Tongue (tissue), 2 donors: ENCODE measurements around the gene CLEC2L. TPM values are rescaled to one million over a fixed set of nuclear protein-coding genes. Genes with fewer than 3 reads are reported as not detected.

Source experiments
- DNase-seq: peaks from one replicate; pipeline ENCODE4 v3.0.0-alpha.2; 2015
- total RNA-seq: library from RNA; depleted of rRNA; stranded (reverse); fragments of >200 nt; gene quantifications from one replicate; pipeline ENCODE4 v1.2.3, GENCODE V29; 2014

Gene CLEC2L
- total RNA-seq, 1 donor from 2014 or later: not detected

GRCh38 chr7:139575338-139575680, 51.8 kb downstream of the CLEC2L start:
- no peak for DNase-seq

- no peak for DNase-seq
Observed at GRCh38 chr7:139576179-139576973, 52.9 kb downstream of the CLEC2L start.

GRCh38 chr7:139580435-139580834, 57.0 kb downstream of the CLEC2L start:
- no peak for DNase-seq

GRCh38 chr7:139582130-139582650, 58.7 kb downstream of the CLEC2L start:
- DNase-seq: no peak

- no peak for DNase-seq
Observed at GRCh38 chr7:139582671-139583155, 59.2 kb downstream of the CLEC2L start.

GRCh38 chr7:139583826-139584553, 60.5 kb downstream of the CLEC2L start:
- DNase-seq: no peak

- no peak for DNase-seq
Observed at GRCh38 chr7:139585042-139585441, 61.6 kb downstream of the CLEC2L start.

GRCh38 chr7:139586286-139586685, 62.8 kb downstream of the CLEC2L start:
- no peak for DNase-seq

- no peak for DNase-seq
Observed at GRCh38 chr7:139587535-139587934, 64.0 kb downstream of the CLEC2L start.

- peak; percentile 79 for DNase-seq
Observed at GRCh38 chr7:139588632-139589031, 65.1 kb downstream of the CLEC2L start.

- DNase-seq: no peak
Observed at GRCh38 chr7:139589474-139589873, 66.0 kb downstream of the CLEC2L start.

- DNase-seq: no peak
Observed at GRCh38 chr7:139591550-139592195, 68.2 kb downstream of the CLEC2L start.

GRCh38 chr7:139592801-139593461, 69.4 kb downstream of the CLEC2L start:
- no peak for DNase-seq

GRCh38 chr7:139594090-139594489, 70.6 kb downstream of the CLEC2L start:
- DNase-seq: no peak

Other genes starting within 250 kb of the CLEC2L start
- 18.3 TPM for gene FMC1, start 182.3 kb upstream of the CLEC2L start, total RNA-seq
- 66.7 TPM for gene LUC7L2, start 163.8 kb upstream of the CLEC2L start, total RNA-seq
- gene KLRG2, start 40.0 kb upstream of the CLEC2L start, total RNA-seq: 3.2 TPM